DOHH2 (cell line): ENCODE results near the gene SLC45A1.

ENCODE experiments used
- CTCF ChIP-seq: fragments of 200-600 bp; sonication (generic); IDR thresholded peaks from one replicate; pipeline ENCODE4 v1.5.1; 2014; ENCODE audit warnings: antibody characterized with exemption, mild to moderate bottlenecking, low read depth, low read length; ENCODE audit not compliant: poor library complexity, severe bottlenecking
- EZH2phosphoT487 ChIP-seq: fragments of 200-600 bp; sonication (generic); IDR thresholded peaks from 2 replicates; pipeline ENCODE4 v1.6.1; 2017; ENCODE audit warnings: borderline replicate concordance, mild to moderate bottlenecking, antibody characterized with exemption, low read length, moderate library complexity, mixed read lengths

GRCh38 chr1:8373581-8374241, 55.8 kb downstream of the SLC45A1 start:
- TF ChIP-seq CTCF (no peak), EZH2phosphoT487 (no peak)
